Karpas-422 (cell line): ENCODE data around the gene MPP2. TPM values are rescaled to one million over a fixed set of nuclear protein-coding genes. Genes with fewer than 3 reads are reported as not detected.

ENCODE experiments used
- DNase-seq: peaks from one replicate; pipeline ENCODE4 v3.0.0-alpha.2; 2015
- H2AFZ ChIP-seq: fragments of 200-600 bp; sonication (generic); 2 replicates; pipeline ENCODE4 v1.6.1; 2014; ENCODE audit warnings: antibody characterized with exemption, low read length, mixed read lengths
- H3K27ac ChIP-seq: fragments of 200-600 bp; sonication (generic); 2 replicates; pipeline ENCODE4 v1.5.1; 2014; ENCODE audit warnings: mild to moderate bottlenecking, low read length, moderate library complexity
- H3K27me3 ChIP-seq: fragments of 200-600 bp; sonication (generic); 2 replicates; pipeline ENCODE4 v1.6.1; 2014; ENCODE audit warnings: low read length, mixed read lengths
- H3K36me3 ChIP-seq: fragments of 200-600 bp; sonication (generic); 2 replicates; pipeline ENCODE4 v1.6.1; 2014; ENCODE audit warnings: low read length, mixed read lengths; ENCODE audit not compliant: insufficient read depth
- H3K4me1 ChIP-seq: fragments of 200-600 bp; sonication (generic); 2 replicates; pipeline ENCODE4 v1.6.1; 2014; ENCODE audit warnings: mild to moderate bottlenecking, low read length, mixed read lengths
- H3K4me2 ChIP-seq: fragments of 200-600 bp; sonication (generic); 2 replicates; pipeline ENCODE4 v1.6.1; 2014; ENCODE audit warnings: low read length, low read depth, mild to moderate bottlenecking; ENCODE audit not compliant: poor library complexity, severe bottlenecking
- H3K4me3 ChIP-seq: fragments of 200-600 bp; sonication (generic); 2 replicates; pipeline ENCODE4 v1.5.1; 2014; ENCODE audit warnings: mild to moderate bottlenecking, antibody characterized with exemption, low read length, mixed read lengths
- H3K79me2 ChIP-seq: fragments of 200-600 bp; sonication (generic); 2 replicates; pipeline ENCODE4 v1.6.1; 2014; ENCODE audit warnings: mild to moderate bottlenecking, low read length, mixed read lengths
- H3K9ac ChIP-seq: fragments of 200-600 bp; sonication (generic); 2 replicates; pipeline ENCODE4 v1.6.0; 2014; ENCODE audit warnings: low read length
- H3K9me2 ChIP-seq: fragments of 200-600 bp; sonication (generic), shearing (Covaris generic); replicated peaks from 2 replicates; pipeline ENCODE4 v1.6.0; 2014; ENCODE audit warnings: mild to moderate bottlenecking, low read length, moderate library complexity; ENCODE audit not compliant: insufficient read depth
- H3K9me3 ChIP-seq: fragments of 300-700, 200-600 bp; sonication (generic); 2 replicates; pipeline ENCODE4 v1.6.1; 2014; ENCODE audit warnings: low read length, mixed read lengths
- H4K20me1 ChIP-seq: fragments of 200-600 bp; sonication (generic); 2 replicates; pipeline ENCODE4 v1.6.1; 2014; ENCODE audit warnings: mild to moderate bottlenecking, antibody characterized with exemption, low read length, low read depth; ENCODE audit not compliant: insufficient read depth
- total RNA-seq: library from RNA; depleted of rRNA; stranded (reverse); fragments of >200 nt; shearing (Covaris generic); gene quantifications from 2 replicates; pipeline ENCODE4 v1.2.3, GENCODE V29; 2014; ENCODE audit warnings: low replicate concordance; rRNA removed

Gene MPP2
- total RNA-seq, 1 experiment from 2014 or later = not detected

- no peaks in the 10 kb centered on the region for H3K36me3 ChIP-seq
- no peak overlapping the region for H3K4me3 ChIP-seq
Observed at GRCh38 chr17:43829738-43830137, 77.6 kb downstream of the MPP2 start.

GRCh38 chr17:43827596-43827995 is 79.7 kb downstream of the MPP2 start:
- Histone ChIP-seq H3K79me2 (no peaks in the 10 kb centered on the region), H2AFZ (no peak overlapping the region), H3K27me3 (no peaks in the 10 kb centered on the region), H3K4me2 (no peak overlapping the region), H3K4me1 (no peaks in the 10 kb centered on the region), H3K36me3 (no peaks in the 10 kb centered on the region), H3K9me3 (no peaks in the 10 kb centered on the region), H3K9ac (no peak overlapping the region), H3K4me3 (no peak overlapping the region), H4K20me1 (no peaks in the 10 kb centered on the region), H3K27ac (no peak overlapping the region), H3K9me2 (no peaks in the 10 kb centered on the region)
- no peak for DNase-seq

More at GRCh38 chr17:43829738-43830137, 77.6 kb downstream of the MPP2 start:
- no peaks in the 10 kb centered on the region for H3K9me3 ChIP-seq
- no peaks in the 10 kb centered on the region for H3K27me3 ChIP-seq
- no peaks in the 10 kb centered on the region for H4K20me1 ChIP-seq
- DNase-seq = no peak
- no peak overlapping the region for H3K4me2 ChIP-seq
- no peaks in the 10 kb centered on the region for H3K79me2 ChIP-seq
- H3K9me2 ChIP-seq = no peaks in the 10 kb centered on the region
- no peak overlapping the region for H3K9ac ChIP-seq
- no peaks in the 10 kb centered on the region for H3K4me1 ChIP-seq
- H3K27ac ChIP-seq = no peak overlapping the region
- no peak overlapping the region for H2AFZ ChIP-seq

GRCh38 chr17:43826206-43826605 is 81.1 kb downstream of the MPP2 start:
- H3K36me3 ChIP-seq = no peaks in the 10 kb centered on the region
- no peaks in the 10 kb centered on the region for H3K9me3 ChIP-seq
- H2AFZ ChIP-seq = no peak overlapping the region
- no peaks in the 10 kb centered on the region for H3K4me1 ChIP-seq
- no peaks in the 10 kb centered on the region for H3K9me2 ChIP-seq
- H3K9ac ChIP-seq = no peak overlapping the region
- no peaks in the 10 kb centered on the region for H3K79me2 ChIP-seq
- no peaks in the 10 kb centered on the region for H3K27me3 ChIP-seq
- H3K27ac ChIP-seq = no peak overlapping the region
- H3K4me2 ChIP-seq = no peak overlapping the region
- DNase-seq = no peak
- H3K4me3 ChIP-seq = no peak overlapping the region
- no peaks in the 10 kb centered on the region for H4K20me1 ChIP-seq

GRCh38 chr17:43825567-43825966 is 81.8 kb downstream of the MPP2 start:
- H3K9ac ChIP-seq = no peak overlapping the region
- H3K4me3 ChIP-seq = no peak overlapping the region
- DNase-seq = no peak
- H3K79me2 ChIP-seq = no peaks in the 10 kb centered on the region
- H3K4me1 ChIP-seq = no peaks in the 10 kb centered on the region
- no peaks in the 10 kb centered on the region for H3K36me3 ChIP-seq
- H3K27ac ChIP-seq = no peak overlapping the region
- H3K9me3 ChIP-seq = no peaks in the 10 kb centered on the region
- no peaks in the 10 kb centered on the region for H3K9me2 ChIP-seq
- no peaks in the 10 kb centered on the region for H4K20me1 ChIP-seq
- H3K4me2 ChIP-seq = no peak overlapping the region
- no peak overlapping the region for H2AFZ ChIP-seq
- no peaks in the 10 kb centered on the region for H3K27me3 ChIP-seq

Other genes with a start within 250 kb of the MPP2 start
- not detected in 2 replicates for gene MEOX1, start 245.6 kb downstream of the MPP2 start, total RNA-seq
- gene SOST, start 148.7 kb downstream of the MPP2 start, total RNA-seq = not detected in 2 replicates
- gene DUSP3, start 128.6 kb downstream of the MPP2 start, total RNA-seq = 7.9 and 9.5 TPM in 2 replicates
- gene CFAP97D1, start 127.1 kb downstream of the MPP2 start, total RNA-seq = 1.1 TPM in 1 of 2 replicates, not detected in the other
- not detected in 2 replicates for gene MPP3, start 74.4 kb downstream of the MPP2 start, total RNA-seq
- not detected in 2 replicates for gene CD300LG, start 60.4 kb downstream of the MPP2 start, total RNA-seq
- gene PPY, start 34.9 kb upstream of the MPP2 start, total RNA-seq = not detected in 2 replicates
- 0.51 TPM in 1 of 2 replicates, not detected in the other for gene PYY, start 46.4 kb upstream of the MPP2 start, total RNA-seq
- gene NAGS, start 97.1 kb upstream of the MPP2 start, total RNA-seq = 2.4 and 4.3 TPM in 2 replicates
- 26.6 and 42.4 TPM in 2 replicates for gene TMEM101, start 107.4 kb upstream of the MPP2 start, total RNA-seq
- gene LSM12, start 159.1 kb upstream of the MPP2 start, total RNA-seq = 43.9 and 73.1 TPM in 2 replicates
- gene G6PC3, start 163.2 kb upstream of the MPP2 start, total RNA-seq = 43.6 and 59.6 TPM in 2 replicates
- 24.4 and 44.2 TPM in 2 replicates for gene HDAC5, start 216.1 kb upstream of the MPP2 start, total RNA-seq
- 3.7 and 4.6 TPM in 2 replicates for gene HROB, start 234.4 kb upstream of the MPP2 start, total RNA-seq